ENCODE results near the gene NDUFS7.

GRCh38 chr19:1401889-1402217 lies 18.1 kb downstream of the NDUFS7 start:
- TF ChIP-seq POLR2A (IDR thresholded peaks at IDR 0.05) (no peak), CTCF (IDR thresholded peaks at IDR 0.05 in 4 of 5, conservative IDR thresholded peaks at IDR 0.05 in 1 of 5) (no peak)
